Aorta (tissue), 5 donors: ENCODE results near the gene PTGS2. TPM values are rescaled to one million over a fixed set of nuclear protein-coding genes. Genes with fewer than 3 reads are reported as not detected.
"Not testable (repeated sequence)": the region's sequence is repeated elsewhere in the genome, so short reads cannot be mapped to it uniquely, and the experiment has no call there.

Experiments
- ATAC-seq: fragments of 200-7000 bp; cut with Tn5 transposase; one replicate; pipeline ENCODE4 v1.9.1; 2022; ENCODE audit warnings: moderate library complexity; ENCODE audit not compliant: low FRiP score
- DNase-seq, 2 donors: peaks; one replicate each; pipeline ENCODE4 v3.0.0-alpha.2; 2020
- H3K27ac ChIP-seq, 2 donors: one replicate each; pipeline ENCODE4 v1.5.1; 2013; ENCODE audit warnings: low read length in 2 of 2, mild to moderate bottlenecking in 2 of 2, moderate library complexity in 2 of 2, control low read depth in 1 of 2, inconsistent platforms in 1 of 2, low read depth in 1 of 2
- H3K27me3 ChIP-seq, 2 donors: one replicate each; pipeline ENCODE4 v1.6.1; 2013; ENCODE audit warnings: control low read depth in 1 of 2, low read length in 1 of 2, mild to moderate bottlenecking in 1 of 2, moderate library complexity in 1 of 2; ENCODE audit not compliant: insufficient read depth in 2 of 2, control insufficient read depth in 1 of 2
- H3K36me3 ChIP-seq, 2 donors: one replicate each; pipeline ENCODE4 v1.6.1; 2013; ENCODE audit warnings: control low read depth in 1 of 2, low read length in 1 of 2, mild to moderate bottlenecking in 1 of 2; ENCODE audit not compliant: insufficient read depth in 2 of 2, control insufficient read depth in 1 of 2
- H3K4me1 ChIP-seq, 2 donors: one replicate each; pipeline ENCODE4 v1.6.1; 2013; ENCODE audit warnings: low read length in 2 of 2, control low read depth in 1 of 2, mild to moderate bottlenecking in 1 of 2, moderate library complexity in 1 of 2; ENCODE audit not compliant: insufficient read depth in 2 of 2, control insufficient read depth in 1 of 2
- H3K4me3 ChIP-seq, 2 donors: one replicate each; pipeline ENCODE4 v1.5.1; 2013; ENCODE audit warnings: low read length in 2 of 2, control low read depth in 1 of 2, mild to moderate bottlenecking in 1 of 2
- H3K9me3 ChIP-seq: one replicate; pipeline ENCODE4 v1.6.1; 2013; ENCODE audit warnings: mild to moderate bottlenecking, low read length; ENCODE audit not compliant: control insufficient read depth
- WGBS, 2 donors: extraction: QIAGEN DNeasy Blood & Tissue Kit; methylation state at CpG; one replicate each; pipeline ENCODE4 v1.1.7; 2013; 5-methylcytosine and 5-hydroxymethylcytosine counted together
- intact Hi-C, 2 donors: fragments of 100-400 bp; cut with DNase I; formaldehyde crosslinking; loops; one replicate each; pipeline versions ENCODE4 v1.14.2 to v1.15.0; 2022
- polyA plus RNA-seq, 2 donors: library from polyadenylated mRNA; stranded (reverse); fragments of 200-250 nt; gene quantifications; one replicate each; pipeline ENCODE4 v1.2.3, GENCODE V29; 2013
- total RNA-seq, 2 donors: library from RNA; stranded (reverse); fragmentation: NEBNext Ultra II Directional; extraction: Animal tissue kit (Norgen Biotek cat#: 25700); gene quantifications; one replicate each; pipeline ENCODE4 v1.2.1, GENCODE V29; 2021
- donor health status: healthy with polysubstance abuse.
- donor health status: Bipolar disorder and iron deficiency.
- donor health status: DM: no; HTN: no; CAD: no.
- donor health status: DM: no; HTN: no; CAD: no.
- donor health status: DM: yes; HTN: yes; CAD: no.

Gene PTGS2
- total and polyA plus RNA-seq, 4 donors = 2.0 to 17.0 (median 10.5) TPM

GRCh38 chr1:186672596-186672995 is 7.6 kb downstream of the PTGS2 start:
- intact Hi-C loops = no loop called here
- no peak overlapping the region for H3K27ac ChIP-seq
- H3K27me3 ChIP-seq = no peaks in the 10 kb centered on the region
- ATAC-seq (no peak), DNase-seq (no peak)
- no peak overlapping the region for H3K4me3 ChIP-seq
- peaks cover 0 to 3% of the 10 kb centered on the region in 2 donors for H3K36me3 ChIP-seq
- no peaks in the 10 kb centered on the region for H3K4me1 ChIP-seq
- no peaks in the 10 kb centered on the region for H3K9me3 ChIP-seq
- WGBS, 2 donors = 93 to 94% methylated on average over 3 of the region's 3 CpGs

GRCh38 chr1:186672131-186672530 is 8.1 kb downstream of the PTGS2 start:
- DNase-seq (no peak), ATAC-seq (no peak)
- intact Hi-C loops = no loop called here
- Histone ChIP-seq H3K27me3 (no peaks in the 10 kb centered on the region), H3K4me3 (no peak overlapping the region), H3K27ac (no peak overlapping the region), H3K4me1 (no peaks in the 10 kb centered on the region), H3K36me3 (peaks cover 0 to 3% of the 10 kb centered on the region in 2 donors), H3K9me3 (no peaks in the 10 kb centered on the region)
- 87 to 89% methylated on average over 2 of the region's 2 CpGs for WGBS, 2 donors

- H3K4me3 ChIP-seq = no peak overlapping the region
- H3K4me1 ChIP-seq = no peaks in the 10 kb centered on the region
- H3K27me3 ChIP-seq = no peaks in the 10 kb centered on the region
- DNase-seq (no peak), ATAC-seq (no peak)
- intact Hi-C loops = no loop called here
- H3K9me3 ChIP-seq = no peaks in the 10 kb centered on the region
- peaks cover 0 to 3% of the 10 kb centered on the region in 2 donors for H3K36me3 ChIP-seq
- 93 to 100% methylated on average over 2 of the region's 2 CpGs for WGBS, 2 donors
- no peak overlapping the region for H3K27ac ChIP-seq
Observed at GRCh38 chr1:186671136-186671825, 8.9 kb downstream of the PTGS2 start.

- 66 to 68% methylated on average over 2 of the region's 2 CpGs for WGBS, 2 donors
- ATAC-seq (no peak), DNase-seq (no peak)
- Histone ChIP-seq H3K9me3 (no peaks in the 10 kb centered on the region), H3K27ac (no peak overlapping the region), H3K36me3 (peaks cover 0 to 3% of the 10 kb centered on the region in 2 donors), H3K4me3 (no peak overlapping the region), H3K4me1 (no peaks in the 10 kb centered on the region), H3K27me3 (no peaks in the 10 kb centered on the region)
- intact Hi-C loops = no loop called here
Observed at GRCh38 chr1:186670297-186671135, 9.7 kb downstream of the PTGS2 start.

- H3K9me3 ChIP-seq, ATAC-seq, H3K4me3 ChIP-seq, H3K27ac ChIP-seq, H3K36me3 ChIP-seq, DNase-seq, intact Hi-C loops, H3K4me1 ChIP-seq, H3K27me3 ChIP-seq: not testable (repeated sequence)
- WGBS, 2 donors = 90% methylated on average over 3 of the region's 3 CpGs
Observed at GRCh38 chr1:186669784-186670183, 10.4 kb downstream of the PTGS2 start.

- H3K4me1 ChIP-seq, H3K36me3 ChIP-seq, DNase-seq, H3K4me3 ChIP-seq, H3K27me3 ChIP-seq, H3K27ac ChIP-seq, H3K9me3 ChIP-seq, ATAC-seq, intact Hi-C loops: not testable (repeated sequence)
- 91% methylated on average over 8 of the region's 8 CpGs for WGBS, 2 donors
Observed at GRCh38 chr1:186664217-186664616, 16.0 kb downstream of the PTGS2 start.

GRCh38 chr1:186662752-186663151 is 17.5 kb downstream of the PTGS2 start:
- no peak for ATAC-seq
- no peak overlapping the region for H3K27ac ChIP-seq

GRCh38 chr1:186659890-186660341 is 20.3 kb downstream of the PTGS2 start:
- no peaks in the 10 kb centered on the region for H3K4me1 ChIP-seq
- ATAC-seq (no peak), DNase-seq (no peak)
- H3K36me3 ChIP-seq = no peaks in the 10 kb centered on the region
- H3K27ac ChIP-seq = no peak overlapping the region
- no peaks in the 10 kb centered on the region for H3K9me3 ChIP-seq
- H3K27me3 ChIP-seq = peaks cover 0 to 1% of the 10 kb centered on the region in 2 donors
- H3K4me3 ChIP-seq = no peak overlapping the region
- intact Hi-C loops = no loop called here

More at GRCh38 chr1:186662752-186663151, 17.5 kb downstream of the PTGS2 start:
- H3K9me3 ChIP-seq = no peaks in the 10 kb centered on the region
- no peaks in the 10 kb centered on the region for H3K4me1 ChIP-seq
- no peaks in the 10 kb centered on the region for H3K27me3 ChIP-seq
- intact Hi-C loops = no loop called here
- no peak overlapping the region for H3K4me3 ChIP-seq
- DNase-seq = no peak
- no peaks in the 10 kb centered on the region for H3K36me3 ChIP-seq

- intact Hi-C loops = no loop called here
Observed at GRCh38 chr1:186658999-186659398, 21.2 kb downstream of the PTGS2 start.

More at GRCh38 chr1:186658999-186659398, 21.2 kb downstream of the PTGS2 start:
- no peak overlapping the region for H3K4me3 ChIP-seq
- DNase-seq (no peak), ATAC-seq (no peak)
- H3K4me1 ChIP-seq = no peaks in the 10 kb centered on the region
- H3K36me3 ChIP-seq = no peaks in the 10 kb centered on the region
- no peaks in the 10 kb centered on the region for H3K9me3 ChIP-seq
- H3K27ac ChIP-seq = no peak overlapping the region
- peaks cover 0 to 1% of the 10 kb centered on the region in 2 donors for H3K27me3 ChIP-seq
